Natural killer cell (primary cell): ENCODE results near the gene PSME4. TPM values are rescaled to one million over a fixed set of nuclear protein-coding genes. Genes with fewer than 3 reads are reported as not detected.

Experiments
- ATAC-seq, 3 donors: fragments of 150-1000 bp in 2 of 3; fragments of 200-7000 bp in 1 of 3; cut with Tn5 transposase; 1 replicate in 1 of 3; 2 replicates in 2 of 3; pipeline ENCODE4 v1.10.0; 2021; ENCODE audit warnings: mild to moderate bottlenecking in 2 of 3, moderate library complexity in 2 of 3
- DNase-seq, 2 donors: peaks; one replicate each; pipeline versions ENCODE4 v3.0.0 to v3.0.0-alpha.2; 2013 to 2021; ENCODE audit warnings: mixed read lengths in 1 of 2
- H3K27ac ChIP-seq: one replicate; pipeline ENCODE4 v1.5.1; 2013; ENCODE audit warnings: mild to moderate bottlenecking, low read length
- H3K27me3 ChIP-seq: one replicate; pipeline ENCODE4 v1.6.1; 2013; ENCODE audit warnings: low read length; ENCODE audit not compliant: control insufficient read depth, insufficient read depth
- H3K36me3 ChIP-seq: one replicate; pipeline ENCODE4 v1.6.1; 2013; ENCODE audit warnings: low read length; ENCODE audit not compliant: control insufficient read depth, insufficient read depth
- H3K4me1 ChIP-seq: one replicate; pipeline ENCODE4 v1.6.1; 2013; ENCODE audit warnings: low read length; ENCODE audit not compliant: control insufficient read depth, insufficient read depth
- H3K4me3 ChIP-seq: one replicate; pipeline ENCODE4 v1.5.1; 2013; ENCODE audit warnings: low read length
- H3K9me3 ChIP-seq: one replicate; pipeline ENCODE4 v1.6.1; 2013; ENCODE audit warnings: low read length; ENCODE audit not compliant: control insufficient read depth, insufficient read depth
- H3K27ac Mint-ChIP-seq, 2 donors: one replicate each; pipeline ENCODE4 v1.8.0; 2022; ENCODE audit warnings: mild to moderate bottlenecking in 2 of 2, mixed read lengths in 2 of 2, moderate library complexity in 1 of 2
- H3K27me3 Mint-ChIP-seq, 2 donors: one replicate each; pipeline ENCODE4 v1.8.0; 2022; ENCODE audit warnings: low read depth in 2 of 2, mixed read lengths in 2 of 2
- H3K36me3 Mint-ChIP-seq: one replicate; pipeline ENCODE4 v1.8.0; 2022; ENCODE audit warnings: mixed read lengths
- H3K4me1 Mint-ChIP-seq, 2 donors: one replicate each; pipeline ENCODE4 v1.8.0; 2022; ENCODE audit warnings: mixed read lengths in 2 of 2
- H3K4me3 Mint-ChIP-seq: one replicate; pipeline ENCODE4 v1.8.0; 2022; ENCODE audit warnings: mild to moderate bottlenecking, moderate library complexity, mixed read lengths
- H3K9me3 Mint-ChIP-seq, 2 donors: one replicate each; pipeline ENCODE4 v1.8.0; 2022; ENCODE audit warnings: mixed read lengths in 2 of 2
- CTCF ChIP-seq: fragments of 200-600 bp; IDR thresholded peaks from one replicate; pipeline ENCODE4 v1.8.0; 2022; ENCODE audit warnings: antibody characterized with exemption
- WGBS: methylation state at CpG from one replicate; pipeline ENCODE4 v1.1.7; 2013; ENCODE audit warnings: missing lambda C conversion rate; ENCODE audit not compliant: insufficient coverage; 5-methylcytosine and 5-hydroxymethylcytosine counted together
- intact Hi-C: fragments of 100-400 bp; cut with micrococcal nuclease; formaldehyde crosslinking; loops from one replicate; pipeline ENCODE4 v1.14.2; 2022
- total RNA-seq, 4 donors: library from RNA; stranded (reverse); fragments of 120-200 nt in 1 of 4; gene quantifications; one replicate each; pipeline versions ENCODE4 v1.2.3 to v1.2.4, GENCODE V29; 2013 to 2022

Gene PSME4
- total RNA-seq, 3 donors from 2014 or later (not counting 1 experiment from before 2014, with no cell fraction given) = 140 to 149 (median 141) TPM

- Mint-ChIP-seq H3K4me1 (peaks cover 31 to 51% of the 10 kb centered on the region in 2 donors), H3K27ac (peak overlapping the region; percentile 21 to 78), H3K27me3 (no peaks in the 10 kb centered on the region), H3K36me3 (no peaks in the 10 kb centered on the region), H3K4me3 (no peak overlapping the region), H3K9me3 (no peaks in the 10 kb centered on the region)
- Histone ChIP-seq H3K27me3 (no peaks in the 10 kb centered on the region), H3K36me3 (peaks cover 33% of the 10 kb centered on the region), H3K4me3 (no peak overlapping the region), H3K27ac (no peak overlapping the region), H3K4me1 (peaks cover 7% of the 10 kb centered on the region), H3K9me3 (no peaks in the 10 kb centered on the region)
- no CpG with 5 or more reads among the region's 1 CpG for WGBS
- peak in 1 of 3 donors; percentile 32 for ATAC-seq
- TF ChIP-seq CTCF = no peak
- intact Hi-C loops = no loop called here
- DNase-seq = no peak
Observed at GRCh38 chr2:53945538-53945937, 25.3 kb downstream of the PSME4 start.

- peaks cover 35% of the 10 kb centered on the region for H3K36me3 ChIP-seq
- no peaks in the 10 kb centered on the region for H3K9me3 ChIP-seq
- no peaks in the 10 kb centered on the region for H3K9me3 Mint-ChIP-seq
- H3K4me1 ChIP-seq = peaks cover under 1% of the 10 kb centered on the region
- no peaks in the 10 kb centered on the region for H3K36me3 Mint-ChIP-seq
- H3K4me1 Mint-ChIP-seq = peaks cover 31 to 54% of the 10 kb centered on the region in 2 donors
- H3K4me3 Mint-ChIP-seq = no peak overlapping the region
- TF ChIP-seq CTCF = no peak
- H3K27ac ChIP-seq = no peak overlapping the region
- no CpG with 5 or more reads among the region's 1 CpG for WGBS
- ATAC-seq (no peak), DNase-seq (no peak)
- intact Hi-C loops = no loop called here
- H3K27ac Mint-ChIP-seq = no peak overlapping the region
- no peaks in the 10 kb centered on the region for H3K27me3 ChIP-seq
- no peaks in the 10 kb centered on the region for H3K27me3 Mint-ChIP-seq
- no peak overlapping the region for H3K4me3 ChIP-seq
Observed at GRCh38 chr2:53944542-53944941, 26.3 kb downstream of the PSME4 start.

- Mint-ChIP-seq H3K4me1 (peaks cover 24 to 45% of the 10 kb centered on the region in 2 donors), H3K27ac (peak overlapping the region in 1 of 2 donors; percentile 53), H3K9me3 (no peaks in the 10 kb centered on the region), H3K27me3 (no peaks in the 10 kb centered on the region), H3K36me3 (peaks cover 3% of the 10 kb centered on the region), H3K4me3 (no peak overlapping the region)
- no CpG with 5 or more reads among the region's 1 CpG for WGBS
- Histone ChIP-seq H3K27me3 (no peaks in the 10 kb centered on the region), H3K4me3 (no peak overlapping the region), H3K4me1 (no peaks in the 10 kb centered on the region), H3K36me3 (peaks cover 32% of the 10 kb centered on the region), H3K27ac (no peak overlapping the region), H3K9me3 (no peaks in the 10 kb centered on the region)
- intact Hi-C loops = no loop called here
- ATAC-seq (no peak), DNase-seq (no peak)
- TF ChIP-seq CTCF = no peak
Observed at GRCh38 chr2:53942280-53942679, 28.5 kb downstream of the PSME4 start.

GRCh38 chr2:53941749-53942148 is 29.0 kb downstream of the PSME4 start:
- Mint-ChIP-seq H3K4me1 (peaks cover 24 to 45% of the 10 kb centered on the region in 2 donors), H3K36me3 (peaks cover 8% of the 10 kb centered on the region), H3K27ac (peak overlapping the region in 1 of 2 donors; percentile 53), H3K9me3 (no peaks in the 10 kb centered on the region), H3K4me3 (no peak overlapping the region), H3K27me3 (no peaks in the 10 kb centered on the region)
- H3K4me1 ChIP-seq = no peaks in the 10 kb centered on the region
- intact Hi-C loops = no loop called here
- H3K27ac ChIP-seq = no peak overlapping the region
- H3K27me3 ChIP-seq = no peaks in the 10 kb centered on the region
- H3K9me3 ChIP-seq = no peaks in the 10 kb centered on the region
- no peak for DNase-seq
- no peak for TF ChIP-seq CTCF
- peaks cover 33% of the 10 kb centered on the region for H3K36me3 ChIP-seq
- no peak overlapping the region for H3K4me3 ChIP-seq
- 73% methylated on average over 4 of the region's 5 CpGs for WGBS
- ATAC-seq = no peak
